ENCODE measurements around the gene PDSS2. TPM values are rescaled to one million over a fixed set of nuclear protein-coding genes. Genes with fewer than 3 reads are reported as not detected.
A peak's percentile ranks its signal among the peaks of the same experiment; 100 is the strongest.
"Not testable (repeated sequence)": the region's sequence is repeated elsewhere in the genome, so short reads cannot be mapped to it uniquely, and the experiment has no call there.

Gene PDSS2
- total and polyA plus RNA-seq, 3 donors from 2014 or later, result 15.1 to 19.4 (median 17.0) TPM

DNA sequence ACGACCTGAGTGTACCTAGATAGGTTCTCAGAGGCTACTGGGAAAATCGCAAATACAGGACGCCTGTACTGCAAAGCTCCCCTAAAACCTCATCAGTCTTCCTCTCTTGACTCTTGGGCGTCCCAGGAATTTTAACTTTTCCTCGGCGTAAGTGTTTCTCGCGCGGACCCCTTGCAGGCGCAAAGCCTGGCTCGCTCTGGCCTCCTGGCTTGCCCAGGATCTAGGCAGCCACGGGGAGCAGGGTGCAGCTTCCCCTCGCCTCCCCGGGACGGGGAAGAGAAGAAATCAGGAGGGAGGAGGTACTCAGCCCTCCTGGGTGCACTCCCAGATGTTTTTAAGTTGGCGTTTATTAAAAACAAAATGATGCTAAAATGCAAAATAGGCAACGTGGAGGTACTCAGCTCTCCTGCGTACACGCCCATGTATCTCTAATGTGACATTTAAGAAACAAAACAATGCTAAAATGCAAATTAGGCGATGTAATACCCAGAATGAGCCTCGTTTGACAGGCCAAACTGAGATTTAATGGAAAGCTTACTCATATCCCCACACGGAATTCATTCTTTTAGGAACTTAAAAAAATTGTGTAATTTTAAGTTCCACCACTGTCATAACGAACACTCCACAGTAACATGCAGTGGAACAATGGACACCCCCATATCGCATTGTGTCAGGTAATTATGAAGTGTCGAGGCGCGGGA is 29.0 kb upstream of the PDSS2 start:
- Histone ChIP-seq H3K27ac (peak overlapping the region; percentile 82 to 91), H3K27me3 (no peaks in the 10 kb centered on the region), H3K36me3 (ENCODE audit: low read depth, missing control alignments) (no peaks in the 10 kb centered on the region), H3K4me3 (peak overlapping the region; percentile 74 to 90), H3K4me1 (peaks cover 21% of the 10 kb centered on the region), H3K9me3 (no peaks in the 10 kb centered on the region)
- DNase-seq, result no peak
- intact Hi-C loops (cut with DNase I; ENCODE audit: low total_unique reads), result no loop called here
- TF ChIP-seq CTCF (IDR thresholded peaks at IDR 0.05), result no peak
- TF ChIP-seq POLR2A (IDR thresholded peaks at IDR 0.05), result no peak
- WGBS, 2 donors, result 17 to 29% methylated on average over 15 to 27 of the region's 27 CpGs

- Histone ChIP-seq H3K27me3 (no peaks in the 10 kb centered on the region), H3K4me3 (no peak overlapping the region), H3K4me1 (no peaks in the 10 kb centered on the region), H3K36me3 (ENCODE audit: low read depth, missing control alignments) (no peaks in the 10 kb centered on the region), H3K27ac (no peak overlapping the region), H3K9me3 (no peaks in the 10 kb centered on the region)
- TF ChIP-seq POLR2A (IDR thresholded peaks at IDR 0.05) (no peak), CTCF (IDR thresholded peaks at IDR 0.05) (no peak)
- WGBS, 2 donors, result 90 to 97% methylated on average over 4 of the region's 4 CpGs
- no peak for DNase-seq
- intact Hi-C loops (cut with DNase I; ENCODE audit: low total_unique reads), result no loop called here
These were observed 25.8 kb upstream of the PDSS2 start for GRCh38 chr6:107485157-107485556.

- intact Hi-C loops (cut with DNase I; ENCODE audit: low total_unique reads), result no loop called here
- H3K9me3 ChIP-seq, result no peaks in the 10 kb centered on the region
- TF ChIP-seq CTCF (IDR thresholded peaks at IDR 0.05) (no peak), POLR2A (IDR thresholded peaks at IDR 0.05) (no peak)
- no peaks in the 10 kb centered on the region for H3K36me3 ChIP-seq (ENCODE audit: low read depth, missing control alignments)
- H3K4me3 ChIP-seq, result no peak overlapping the region
- DNase-seq, result no peak
- no peaks in the 10 kb centered on the region for H3K27me3 ChIP-seq
- WGBS, 2 donors, result 90 to 94% methylated on average over 4 of the region's 4 CpGs
- H3K27ac ChIP-seq, result no peak overlapping the region
- no peaks in the 10 kb centered on the region for H3K4me1 ChIP-seq
These were observed 19.8 kb upstream of the PDSS2 start for GRCh38 chr6:107479089-107479690.

GRCh38 chr6:107475826-107476225 is 16.5 kb upstream of the PDSS2 start:
- 84 to 93% methylated on average over 3 of the region's 3 CpGs for WGBS, 2 donors
- H3K4me1 ChIP-seq; H3K27ac ChIP-seq; intact Hi-C loops (cut with DNase I; ENCODE audit: low total_unique reads); H3K4me3 ChIP-seq; DNase-seq; H3K36me3 ChIP-seq (ENCODE audit: low read depth, missing control alignments); H3K9me3 ChIP-seq; H3K27me3 ChIP-seq: not testable (repeated sequence)

DNA sequence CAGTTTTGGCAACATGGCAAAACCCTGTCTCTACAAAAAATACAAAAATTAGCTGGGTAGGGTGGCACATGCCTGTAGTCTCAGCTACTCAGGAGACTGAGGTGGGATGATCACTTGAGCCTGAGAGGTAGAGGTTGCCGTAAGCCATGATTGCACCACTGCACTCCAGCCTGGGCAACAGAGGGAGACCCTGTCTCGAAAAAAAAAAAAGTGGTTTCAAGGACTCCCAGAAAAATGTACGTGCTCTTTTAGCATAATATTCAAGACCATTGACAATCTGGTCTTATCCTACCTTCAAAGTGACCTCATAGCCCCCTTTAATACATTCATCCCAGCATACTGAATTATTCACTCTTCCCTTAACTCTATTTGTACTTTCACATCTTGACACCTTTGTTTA is 16.0 kb upstream of the PDSS2 start:
- DNase-seq, result not testable (repeated sequence)

DNA sequence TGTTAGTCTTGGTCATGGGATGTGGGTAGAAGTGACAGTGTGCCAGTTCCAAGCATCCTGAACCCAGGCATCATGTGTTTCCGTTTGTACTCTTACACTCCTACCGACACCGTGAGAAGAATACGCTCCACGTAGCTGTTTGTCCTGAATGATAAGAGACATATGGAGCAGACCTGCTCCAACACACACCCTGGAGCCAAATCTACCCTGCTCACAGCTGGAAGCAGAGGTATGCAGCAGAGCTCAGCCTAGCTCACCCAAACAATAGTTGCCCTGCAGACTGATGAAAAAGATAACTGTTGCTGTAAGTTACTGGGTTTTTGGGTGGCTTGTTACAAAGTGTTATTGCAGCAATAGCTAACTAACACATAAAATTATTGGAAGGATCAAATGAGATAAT is 14.3 kb upstream of the PDSS2 start:
- DNase-seq, result no peak
- WGBS, 2 donors, result 64 to 74% methylated on average over 5 of the region's 5 CpGs
- intact Hi-C loops (cut with DNase I; ENCODE audit: low total_unique reads), result no loop called here

More for the DNA sequence above, 16.0 kb upstream of the PDSS2 start:
- H3K36me3 ChIP-seq (ENCODE audit: low read depth, missing control alignments); H3K27ac ChIP-seq; H3K9me3 ChIP-seq; H3K4me3 ChIP-seq; intact Hi-C loops (cut with DNase I; ENCODE audit: low total_unique reads); H3K4me1 ChIP-seq; H3K27me3 ChIP-seq: not testable (repeated sequence)
- 88 to 99% methylated on average over 3 of the region's 3 CpGs for WGBS, 2 donors

More for the DNA sequence above, 14.3 kb upstream of the PDSS2 start:
- Histone ChIP-seq H3K9me3 (no peaks in the 10 kb centered on the region), H3K4me1 (no peaks in the 10 kb centered on the region), H3K27me3 (no peaks in the 10 kb centered on the region), H3K36me3 (ENCODE audit: low read depth, missing control alignments) (no peaks in the 10 kb centered on the region), H3K4me3 (no peak overlapping the region), H3K27ac (no peak overlapping the region)
- TF ChIP-seq CTCF (IDR thresholded peaks at IDR 0.05) (no peak), POLR2A (IDR thresholded peaks at IDR 0.05) (no peak)

All from testis (tissue), 3 donors.